Stimulated activated memory B cell treated with anti-CD40 and anti-IgM and Interleukin-4, amounts not matched to agents 10 μg/mL and 1 μg/mL and 100 μg/mL, for 72 hours (primary cell): ENCODE results near the gene GAL.

Source experiments
- ATAC-seq: fragments of 150-1000 bp; cut with Tn5 transposase; 2 replicates; pipeline ENCODE4 v1.10.0; 2021
- H3K27ac Mint-ChIP-seq: one replicate; pipeline ENCODE4 v1.8.0; 2022; ENCODE audit warnings: mild to moderate bottlenecking, mixed read lengths
- H3K27me3 Mint-ChIP-seq: one replicate; pipeline ENCODE4 v1.8.0; 2022; ENCODE audit warnings: mixed read lengths
- H3K36me3 Mint-ChIP-seq: one replicate; pipeline ENCODE4 v1.8.0; 2022; ENCODE audit warnings: mixed read lengths
- H3K4me1 Mint-ChIP-seq: one replicate; pipeline ENCODE4 v1.8.0; 2022; ENCODE audit warnings: mixed read lengths
- H3K4me3 Mint-ChIP-seq: one replicate; pipeline ENCODE4 v1.8.0; 2022; ENCODE audit warnings: mild to moderate bottlenecking, moderate library complexity, mixed read lengths
- H3K9me3 Mint-ChIP-seq: one replicate; pipeline ENCODE4 v1.8.0; 2022; ENCODE audit warnings: mixed read lengths

Gene GAL

GRCh38 chr11:68683536-68684384, 584 bp upstream of the GAL start:
- H3K4me1 Mint-ChIP-seq = no peaks in the 10 kb centered on the region
- no peak for ATAC-seq
- no peak overlapping the region for H3K27ac Mint-ChIP-seq
- H3K9me3 Mint-ChIP-seq = no peaks in the 10 kb centered on the region
- H3K27me3 Mint-ChIP-seq = peaks cover 57% of the 10 kb centered on the region
- H3K4me3 Mint-ChIP-seq = no peak overlapping the region
- H3K36me3 Mint-ChIP-seq = no peaks in the 10 kb centered on the region

GRCh38 chr11:68685656-68686380, 1.5 kb downstream of the GAL start:
- peaks cover 67% of the 10 kb centered on the region for H3K27me3 Mint-ChIP-seq
- no peak for ATAC-seq

GRCh38 chr11:68686486-68686885, 2.1 kb downstream of the GAL start:
- no peak for ATAC-seq
- H3K4me3 Mint-ChIP-seq = no peak overlapping the region
- no peak overlapping the region for H3K27ac Mint-ChIP-seq
- no peaks in the 10 kb centered on the region for H3K9me3 Mint-ChIP-seq
- no peaks in the 10 kb centered on the region for H3K36me3 Mint-ChIP-seq
- peaks cover 74% of the 10 kb centered on the region for H3K27me3 Mint-ChIP-seq
- H3K4me1 Mint-ChIP-seq = no peaks in the 10 kb centered on the region

More at GRCh38 chr11:68685656-68686380, 1.5 kb downstream of the GAL start:
- Mint-ChIP-seq H3K27ac (no peak overlapping the region), H3K9me3 (no peaks in the 10 kb centered on the region), H3K4me1 (no peaks in the 10 kb centered on the region), H3K36me3 (no peaks in the 10 kb centered on the region), H3K4me3 (no peak overlapping the region)

GRCh38 chr11:68687311-68687710, 3.0 kb downstream of the GAL start:
- no peaks in the 10 kb centered on the region for H3K9me3 Mint-ChIP-seq
- H3K4me3 Mint-ChIP-seq = no peak overlapping the region
- no peak for ATAC-seq
- H3K36me3 Mint-ChIP-seq = no peaks in the 10 kb centered on the region
- peaks cover 74% of the 10 kb centered on the region for H3K27me3 Mint-ChIP-seq
- H3K4me1 Mint-ChIP-seq = no peaks in the 10 kb centered on the region
- no peak overlapping the region for H3K27ac Mint-ChIP-seq

- peaks cover 74% of the 10 kb centered on the region for H3K27me3 Mint-ChIP-seq
Observed at GRCh38 chr11:68687986-68688385, 3.6 kb downstream of the GAL start.

GRCh38 chr11:68688881-68689280, 4.5 kb downstream of the GAL start:
- Mint-ChIP-seq H3K4me3 (no peak overlapping the region), H3K27ac (no peak overlapping the region), H3K4me1 (no peaks in the 10 kb centered on the region), H3K27me3 (peaks cover 78% of the 10 kb centered on the region), H3K36me3 (no peaks in the 10 kb centered on the region), H3K9me3 (no peaks in the 10 kb centered on the region)
- no peak for ATAC-seq

More at GRCh38 chr11:68687986-68688385, 3.6 kb downstream of the GAL start:
- Mint-ChIP-seq H3K4me1 (no peaks in the 10 kb centered on the region), H3K36me3 (no peaks in the 10 kb centered on the region), H3K27ac (no peak overlapping the region), H3K9me3 (no peaks in the 10 kb centered on the region), H3K4me3 (no peak overlapping the region)
- ATAC-seq = no peak

GRCh38 chr11:68689737-68690625, 5.6 kb downstream of the GAL start:
- Mint-ChIP-seq H3K27me3 (peaks cover 89% of the 10 kb centered on the region), H3K9me3 (no peaks in the 10 kb centered on the region), H3K36me3 (no peaks in the 10 kb centered on the region), H3K27ac (no peak overlapping the region), H3K4me3 (no peak overlapping the region), H3K4me1 (no peaks in the 10 kb centered on the region)
- no peak for ATAC-seq

GRCh38 chr11:68690671-68691401, 6.5 kb downstream of the GAL start:
- H3K4me1 Mint-ChIP-seq = no peaks in the 10 kb centered on the region
- peaks cover 89% of the 10 kb centered on the region for H3K27me3 Mint-ChIP-seq
- no peak overlapping the region for H3K27ac Mint-ChIP-seq
- H3K36me3 Mint-ChIP-seq = no peaks in the 10 kb centered on the region
- H3K9me3 Mint-ChIP-seq = no peaks in the 10 kb centered on the region
- H3K4me3 Mint-ChIP-seq = no peak overlapping the region
- no peak for ATAC-seq

- Mint-ChIP-seq H3K27me3 (peaks cover 89% of the 10 kb centered on the region), H3K27ac (no peak overlapping the region), H3K4me1 (no peaks in the 10 kb centered on the region), H3K36me3 (no peaks in the 10 kb centered on the region), H3K4me3 (no peak overlapping the region), H3K9me3 (peaks cover 2% of the 10 kb centered on the region)
- no peak for ATAC-seq
Observed at GRCh38 chr11:68691402-68691784, 7.0 kb downstream of the GAL start.

GRCh38 chr11:68692115-68692514, 7.8 kb downstream of the GAL start:
- no peaks in the 10 kb centered on the region for H3K36me3 Mint-ChIP-seq
- no peak overlapping the region for H3K27ac Mint-ChIP-seq
- H3K4me1 Mint-ChIP-seq = no peaks in the 10 kb centered on the region
- H3K9me3 Mint-ChIP-seq = peaks cover 2% of the 10 kb centered on the region
- no peak for ATAC-seq
- H3K27me3 Mint-ChIP-seq = peaks cover 84% of the 10 kb centered on the region
- H3K4me3 Mint-ChIP-seq = no peak overlapping the region

- Mint-ChIP-seq H3K36me3 (no peaks in the 10 kb centered on the region), H3K4me3 (no peak overlapping the region), H3K4me1 (no peaks in the 10 kb centered on the region), H3K27me3 (peaks cover 75% of the 10 kb centered on the region), H3K9me3 (peaks cover 7% of the 10 kb centered on the region), H3K27ac (no peak overlapping the region)
- ATAC-seq = no peak
Observed at GRCh38 chr11:68692871-68693483, 8.6 kb downstream of the GAL start.

GRCh38 chr11:68693484-68693882, 9.1 kb downstream of the GAL start:
- no peak overlapping the region for H3K4me3 Mint-ChIP-seq
- ATAC-seq = no peak
- no peaks in the 10 kb centered on the region for H3K36me3 Mint-ChIP-seq
- H3K4me1 Mint-ChIP-seq = no peaks in the 10 kb centered on the region
- peaks cover 70% of the 10 kb centered on the region for H3K27me3 Mint-ChIP-seq
- no peak overlapping the region for H3K27ac Mint-ChIP-seq
- peaks cover 7% of the 10 kb centered on the region for H3K9me3 Mint-ChIP-seq

- no peak for ATAC-seq
- Mint-ChIP-seq H3K27me3 (peaks cover 67% of the 10 kb centered on the region), H3K27ac (no peak overlapping the region)
Observed at GRCh38 chr11:68694431-68695297, 10.3 kb downstream of the GAL start.

More at GRCh38 chr11:68694431-68695297, 10.3 kb downstream of the GAL start:
- Mint-ChIP-seq H3K36me3 (no peaks in the 10 kb centered on the region), H3K4me1 (no peaks in the 10 kb centered on the region), H3K4me3 (no peak overlapping the region), H3K9me3 (peaks cover 7% of the 10 kb centered on the region)
